ENCODE results near the gene REEP1. TPM values are rescaled to one million over a fixed set of nuclear protein-coding genes. Genes with fewer than 3 reads are reported as not detected.

The REEP1 gene
- total and polyA plus RNA-seq, 2 of the 4 experiments (the other 2 are of a cell fraction), result under 0.01 to 0.03 TPM

DNA sequence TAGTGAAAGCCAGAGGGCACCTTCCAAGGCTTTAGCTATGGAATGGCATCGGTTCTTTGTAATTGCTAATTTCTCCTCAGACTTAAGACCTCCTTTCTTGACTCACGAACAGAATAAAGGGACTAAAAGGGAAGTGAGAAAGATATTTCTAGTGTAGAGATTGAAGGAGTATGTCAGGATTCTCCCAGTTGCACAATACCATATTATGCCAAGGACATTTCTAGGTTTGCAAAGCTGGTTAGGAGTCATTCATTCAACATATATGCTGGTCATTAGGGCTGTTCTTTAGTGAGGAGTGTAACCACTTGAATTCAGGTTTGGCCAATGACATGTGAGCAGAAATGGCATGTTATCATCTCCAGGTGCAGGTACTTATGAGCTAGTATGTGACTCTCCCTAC is 7.4 kb downstream of the REEP1 start:
- Histone ChIP-seq H2BK20ac (ENCODE audit: low read depth, low read length) (no peak overlapping the region), H3K56ac (ENCODE audit: extremely low read depth, insufficient read depth, low read length) (no peak overlapping the region), H2BK120ac (ENCODE audit: low read depth, low read length) (no peak overlapping the region), H3K27ac (ENCODE audit: insufficient read depth, low read length) (no peak overlapping the region), H3K36me3 (ENCODE audit: control insufficient read depth, insufficient read depth, low read length) (no peaks in the 10 kb centered on the region), H3K14ac (replicated peaks; ENCODE audit: low read depth, low read length) (no peak overlapping the region), H3K79me1 (ENCODE audit: low read depth in 1 of 2, low read length in 2 of 2) (no peaks in the 10 kb centered on the region), H3K23ac (ENCODE audit: low read depth, low read length) (no peak overlapping the region), H3K4me2 (ENCODE audit: low read depth, low read length) (no peak overlapping the region), H2BK15ac (ENCODE audit: low read depth, low read length) (no peak overlapping the region), H3K4me3 (ENCODE audit: insufficient read depth, low read depth, low read length) (no peak overlapping the region), H2AK5ac (ENCODE audit: low read depth, low read length) (no peak overlapping the region), H2AFZ (replicated peaks; ENCODE audit: low read length, poor library complexity) (no peak overlapping the region), H3K4ac (ENCODE audit: low read depth, low read length) (no peak overlapping the region), H4K91ac (ENCODE audit: insufficient read depth, low read depth, low read length) (no peak overlapping the region), H3K9me1 (ENCODE audit: insufficient read depth, low read length) (no peaks in the 10 kb centered on the region), H3K9ac (ENCODE audit: low read depth, low read length) (no peak overlapping the region), H3K18ac (ENCODE audit: low read depth, low read length) (no peak overlapping the region), H4K5ac (ENCODE audit: low read depth, low read length) (no peak overlapping the region), H2BK5ac (ENCODE audit: low read depth, low read length, poor library complexity, severe bottlenecking) (no peak overlapping the region), H3K4me1 (ENCODE audit: control insufficient read depth, insufficient read depth, low read length) (no peaks in the 10 kb centered on the region), H3K27me3 (ENCODE audit: control insufficient read depth, insufficient read depth, low read length) (peaks cover 36% of the 10 kb centered on the region), H2AK9ac (replicated peaks; ENCODE audit: low read depth, low read length, poor library complexity) (no peak overlapping the region), H4K8ac (ENCODE audit: low read depth in 2 of 2, low read length in 2 of 2) (no peak overlapping the region), H3K9me3 (ENCODE audit: control insufficient read depth, insufficient read depth, low read length) (no peaks in the 10 kb centered on the region), H4K20me1 (ENCODE audit: insufficient read depth, low read length) (no peaks in the 10 kb centered on the region)
- TF ChIP-seq MXI1 (IDR thresholded peaks at IDR 0.05; ENCODE audit: borderline replicate concordance, low read depth, low read length), result no peak
- TF ChIP-seq CEBPB (IDR thresholded peaks at IDR 0.05; ENCODE audit: low read depth, low read length), result no peak
- TF ChIP-seq FOS (IDR thresholded peaks at IDR 0.05; ENCODE audit: low read depth, low read length), result no peak
- no peak for TF ChIP-seq RCOR1 (IDR thresholded peaks at IDR 0.05; ENCODE audit: insufficient replicate concordance, low read length)
- TF ChIP-seq CTCF (conservative IDR thresholded peaks at IDR 0.05; ENCODE audit: low read depth, low read length), result no peak
- TF ChIP-seq ELK1 (IDR thresholded peaks at IDR 0.05; ENCODE audit: borderline replicate concordance, low read depth, low read length), result no peak
- no peak for TF ChIP-seq POLR2A (IDR thresholded peaks at IDR 0.05; ENCODE audit: low read depth, low read length)
- no peak for TF ChIP-seq RFX5 (IDR thresholded peaks at IDR 0.05; ENCODE audit: low read depth, low read length)
- TF ChIP-seq MAZ (IDR thresholded peaks at IDR 0.05; ENCODE audit: borderline replicate concordance, low read depth, low read length), result no peak
- TF ChIP-seq, protein P1, sequence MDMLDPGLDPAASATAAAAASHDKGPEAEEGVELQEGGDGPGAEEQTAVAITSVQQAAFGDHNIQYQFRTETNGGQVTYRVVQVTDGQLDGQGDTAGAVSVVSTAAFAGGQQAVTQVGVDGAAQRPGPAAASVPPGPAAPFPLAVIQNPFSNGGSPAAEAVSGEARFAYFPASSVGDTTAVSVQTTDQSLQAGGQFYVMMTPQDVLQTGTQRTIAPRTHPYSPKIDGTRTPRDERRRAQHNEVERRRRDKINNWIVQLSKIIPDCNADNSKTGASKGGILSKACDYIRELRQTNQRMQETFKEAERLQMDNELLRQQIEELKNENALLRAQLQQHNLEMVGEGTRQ (IDR thresholded peaks at IDR 0.05; ENCODE audit: low read depth, low read length), result no peak
- no peak for TF ChIP-seq NFE2L2 (IDR thresholded peaks at IDR 0.05; ENCODE audit: low read depth, low read length)
- TF ChIP-seq SMC3 (IDR thresholded peaks at IDR 0.05; ENCODE audit: low read depth, low read length), result no peak
- no peak for TF ChIP-seq RAD21 (IDR thresholded peaks at IDR 0.05; ENCODE audit: low read length)
- no peak for TF ChIP-seq CHD1 (IDR thresholded peaks at IDR 0.05; ENCODE audit: low read depth, low read length)
- TF ChIP-seq MAFK (IDR thresholded peaks at IDR 0.05; ENCODE audit: low read depth, low read length), result no peak
- TF ChIP-seq BHLHE40 (IDR thresholded peaks at IDR 0.05; ENCODE audit: low read depth, low read length), result no peak
- DNase-seq, result no peak
- no CpG with 5 or more reads among the region's 2 CpGs for WGBS, 2 experiments (ENCODE audit: extremely low coverage in 2 of 2, insufficient read length in 1 of 2)
- BruUV-seq (replicated peaks), result no TSS peak
- no peak for ATAC-seq (ENCODE audit: low read depth)
- dilution Hi-C loops (cut with HindIII; ENCODE audit: low sequenced_read_pairs, unreplicated experiment), result no loop called here
- ChIA-PET CTCF (no interaction called here), POLR2A (ENCODE audit: unreplicated experiment) (no interaction called here)
- intact Hi-C loops (cut with micrococcal nuclease), result no loop called here
- in situ Hi-C loops (cut with MboI; ENCODE audit: low sequenced_read_pairs), result no loop called here

Measured in IMR-90 (cell line).